GM19035 (cell line): ENCODE results near the gene CMIP.

Experiments used
- ATAC-seq: cut with Tn5 transposase; IDR thresholded peaks from one replicate; pipeline ENCODE4 v1.9.1; 2021; ENCODE audit not compliant: unreplicated experiment

CMIP gene

DNA sequence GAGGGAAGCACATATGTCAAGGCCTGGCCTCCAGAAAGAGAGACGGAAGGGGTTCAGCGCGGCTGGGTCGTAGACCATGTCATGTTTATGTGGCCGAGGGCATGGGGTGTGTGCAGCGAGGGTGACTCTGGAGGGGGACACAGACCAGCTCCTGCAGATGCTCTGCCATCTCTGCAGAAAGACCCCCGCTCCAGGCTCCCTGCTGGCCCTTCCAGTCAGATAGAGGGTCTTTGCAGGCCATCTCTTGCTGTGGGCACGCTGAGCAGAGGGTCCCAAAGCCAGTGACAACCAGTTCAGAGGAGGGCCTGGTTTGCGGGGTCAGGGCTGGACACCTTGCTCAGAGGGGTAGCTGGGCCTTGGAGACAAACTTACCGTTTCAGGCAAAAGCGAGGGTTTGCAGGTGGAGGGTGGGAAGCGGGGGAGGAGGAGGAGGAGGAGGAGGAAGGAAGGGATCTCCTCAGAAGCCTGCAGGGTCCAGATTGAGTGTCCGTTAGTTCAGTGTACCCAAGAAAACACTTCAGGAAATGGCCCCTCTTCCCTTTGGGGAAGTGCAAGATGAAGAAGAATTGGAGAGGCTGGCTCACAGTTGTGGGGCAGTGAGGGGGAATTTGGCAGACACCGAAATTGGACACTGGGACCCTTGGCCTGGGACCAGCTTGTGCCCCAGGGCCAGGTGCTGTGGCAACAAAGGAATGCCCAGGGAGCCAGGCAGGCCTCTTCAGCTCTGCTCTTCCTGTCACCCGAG is 102.8 kb downstream of the CMIP start:
- ATAC-seq: no peak

DNA sequence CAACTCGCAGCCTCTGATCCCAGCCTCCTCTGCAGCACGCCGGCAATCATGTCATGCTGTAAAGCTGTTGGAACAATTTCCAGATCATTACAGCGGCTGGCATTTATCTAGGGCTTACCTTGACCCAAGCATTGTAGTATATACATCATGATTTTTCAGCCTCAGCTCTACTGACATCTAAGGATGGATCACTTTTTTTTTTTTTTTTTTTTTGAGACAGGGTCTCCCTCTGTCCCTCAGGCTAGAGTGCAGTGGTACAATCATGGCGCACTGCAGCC is 103.3 kb downstream of the CMIP start:
- ATAC-seq: no peak

DNA sequence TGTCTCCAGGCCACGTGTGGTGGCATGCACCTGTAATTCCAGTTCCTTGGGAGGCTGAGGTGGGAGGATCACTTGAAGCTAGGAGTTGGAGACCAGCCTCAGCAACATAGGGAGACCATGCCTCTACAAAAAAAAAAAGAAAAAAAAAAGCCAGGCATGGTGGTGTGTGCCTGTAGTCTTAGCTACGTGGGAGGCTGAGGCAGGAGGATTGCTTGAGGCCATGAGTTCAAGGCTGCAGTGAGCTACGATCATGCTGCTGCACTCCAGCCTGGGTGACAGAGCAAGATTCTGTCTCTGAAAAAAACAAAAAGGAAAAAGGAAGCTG is 103.9 kb downstream of the CMIP start:
- ATAC-seq: no peak

DNA sequence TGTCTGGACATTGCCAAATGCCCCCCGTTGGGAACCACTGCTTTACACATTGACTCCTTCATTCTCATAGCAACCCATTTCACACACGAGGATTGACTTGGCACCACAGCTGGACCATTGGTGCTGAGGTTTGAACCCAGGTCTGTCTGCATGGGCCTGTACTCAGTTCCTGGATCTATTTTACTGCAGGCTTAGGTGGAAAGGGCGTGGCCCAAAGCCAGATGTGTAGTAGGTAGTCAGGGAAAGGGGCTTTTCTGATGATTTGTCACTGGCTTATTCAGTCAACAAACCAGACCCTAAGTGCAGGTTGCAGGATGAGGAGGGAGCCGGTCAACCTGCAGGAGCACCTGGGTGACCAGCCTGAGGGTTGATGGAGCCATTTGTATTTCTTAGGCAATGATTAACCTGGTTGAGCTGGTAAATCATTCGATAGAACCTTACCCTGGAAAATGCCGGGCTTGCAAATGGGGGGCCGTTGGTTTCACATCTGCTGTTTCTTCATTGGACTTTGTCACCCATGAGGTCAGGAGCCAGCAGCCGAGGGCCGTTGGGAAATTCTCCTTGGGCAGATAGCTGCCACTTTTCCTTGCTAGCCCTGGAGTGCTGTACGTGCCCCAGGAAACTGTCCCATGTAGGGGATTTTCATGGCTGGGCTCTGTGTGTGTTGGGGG is 104.4 kb downstream of the CMIP start:
- no peak for ATAC-seq

DNA sequence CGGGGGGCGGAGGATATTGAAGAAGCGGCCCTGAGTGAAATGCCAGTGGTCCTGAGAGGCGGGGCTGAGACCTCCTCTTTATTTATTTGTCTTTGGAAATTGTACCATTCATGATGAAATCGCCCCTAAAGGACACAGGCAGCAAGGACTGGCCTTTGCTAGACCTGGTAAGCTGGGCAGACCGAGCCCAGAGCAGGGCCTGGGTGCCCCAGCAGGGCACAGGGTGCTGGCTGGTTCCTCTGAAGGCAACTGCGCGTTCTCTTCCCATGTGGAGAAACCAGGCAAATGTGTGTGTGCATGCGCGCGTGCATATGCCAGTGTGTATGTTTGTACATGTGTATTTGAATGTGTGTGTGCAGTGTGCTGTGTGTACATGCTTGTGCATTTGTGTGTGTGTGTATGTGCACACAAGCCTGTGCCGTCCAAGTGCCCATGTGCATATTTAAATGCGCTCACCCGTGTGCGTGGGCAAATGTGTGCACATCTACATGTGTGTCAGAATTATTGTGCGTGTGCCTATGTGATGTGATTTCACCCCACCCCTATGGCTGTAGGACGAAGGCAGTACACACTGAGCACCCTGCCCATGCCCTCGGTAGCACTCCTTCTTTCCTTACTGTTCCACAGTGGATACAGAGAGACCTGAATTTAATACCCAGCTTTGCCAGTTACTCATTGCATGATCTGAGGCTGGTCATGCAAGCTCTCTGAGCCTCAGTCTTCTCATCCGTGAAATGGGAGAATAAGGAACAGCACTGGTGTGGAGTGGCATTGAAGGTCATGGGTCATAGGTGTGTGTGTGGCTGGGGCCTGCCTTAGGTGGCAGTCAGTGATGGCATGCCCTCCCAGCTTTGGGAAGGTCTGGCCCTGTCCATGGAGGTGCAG is 105.2 kb downstream of the CMIP start:
- no peak for ATAC-seq

DNA sequence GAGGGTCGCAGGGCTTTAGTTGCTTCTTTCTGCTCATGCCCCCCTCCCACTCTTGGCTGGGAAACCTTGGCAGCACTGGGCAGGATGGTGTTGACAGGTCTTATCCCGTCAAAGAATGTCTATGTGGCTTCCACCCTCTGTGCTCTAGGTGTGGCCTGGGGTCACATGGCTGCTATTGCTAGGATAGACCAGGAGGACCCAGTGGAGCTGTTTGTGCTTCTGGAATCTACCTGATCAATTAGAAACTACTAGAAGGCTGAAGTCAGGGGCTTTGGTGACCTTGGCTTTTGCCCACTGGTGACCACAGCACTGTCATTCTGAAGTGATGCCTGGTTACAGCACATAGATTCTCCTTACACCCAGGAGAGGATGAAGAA is 105.8 kb downstream of the CMIP start:
- no peak for ATAC-seq

DNA sequence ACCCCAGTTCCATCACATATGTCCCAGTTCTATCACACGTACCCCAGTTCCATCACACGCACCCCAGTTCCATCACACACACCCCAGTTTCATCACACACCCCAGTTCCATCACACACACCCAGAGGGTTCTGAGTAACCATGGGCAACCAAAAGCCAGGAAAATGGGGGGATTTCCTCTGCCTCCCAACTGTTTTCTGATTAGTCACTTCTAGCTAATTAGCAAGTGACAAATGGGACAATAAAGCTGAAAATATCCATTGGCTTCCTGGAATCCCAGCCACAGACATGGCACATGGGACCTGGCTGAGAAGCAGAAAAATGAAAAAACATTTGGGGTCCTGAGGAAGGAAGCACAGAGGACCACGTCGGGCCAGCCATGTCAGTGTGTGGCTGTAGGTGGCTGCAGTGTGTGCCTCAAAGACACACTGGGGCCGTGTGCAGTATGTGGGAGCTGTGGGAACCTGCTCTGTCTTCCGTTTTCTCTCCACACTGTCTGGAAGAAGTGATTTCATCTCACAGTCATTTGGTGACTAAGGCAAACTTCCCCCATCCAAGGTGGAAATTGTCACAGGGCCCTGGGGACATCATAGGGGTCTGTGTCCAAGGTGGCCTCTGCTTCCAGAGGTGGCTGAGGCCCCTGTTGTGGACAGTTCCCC is 106.7 kb downstream of the CMIP start:
- ATAC-seq: no peak

DNA sequence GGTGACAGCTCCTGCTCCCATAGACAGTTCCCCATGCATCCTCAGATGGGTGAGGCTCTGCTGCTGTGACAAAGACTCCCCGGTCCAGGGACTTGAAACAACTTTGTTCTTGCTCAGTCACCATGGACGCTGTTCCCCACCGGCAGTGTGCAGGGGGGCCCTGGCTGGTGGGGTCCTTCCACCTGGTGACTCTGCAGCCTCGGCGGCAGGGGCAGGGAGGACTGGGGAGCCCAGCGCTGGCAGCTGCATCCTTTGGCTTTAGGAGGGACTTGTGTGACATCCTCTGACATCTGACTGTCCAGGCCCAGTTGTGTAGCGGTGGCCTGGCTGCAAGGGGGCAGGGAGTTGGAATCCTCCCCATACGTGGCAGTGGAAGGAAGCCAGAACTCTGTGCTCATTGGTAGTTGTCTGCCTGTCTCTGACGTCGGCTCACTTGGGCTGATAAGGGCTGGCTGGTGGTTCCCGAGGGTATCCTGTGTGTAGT is 107.3 kb downstream of the CMIP start:
- no peak for ATAC-seq

DNA sequence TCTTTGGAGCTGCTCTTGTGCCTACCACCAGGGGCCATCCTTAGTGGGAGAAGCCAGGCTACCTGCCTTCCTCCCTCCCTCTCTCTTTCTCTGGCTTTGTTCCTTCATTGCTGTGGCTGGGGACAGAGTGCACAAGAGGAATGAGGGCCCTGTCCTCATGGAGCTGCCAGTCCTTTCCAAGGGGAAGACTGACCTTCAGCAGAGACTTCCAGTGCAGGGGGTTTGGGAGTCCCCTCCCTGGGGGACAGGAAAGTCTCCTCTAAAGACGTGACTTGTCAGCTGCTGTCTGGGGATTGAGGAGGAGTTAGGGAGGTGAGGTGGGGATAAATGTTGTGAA is 108.1 kb downstream of the CMIP start:
- ATAC-seq: no peak

DNA sequence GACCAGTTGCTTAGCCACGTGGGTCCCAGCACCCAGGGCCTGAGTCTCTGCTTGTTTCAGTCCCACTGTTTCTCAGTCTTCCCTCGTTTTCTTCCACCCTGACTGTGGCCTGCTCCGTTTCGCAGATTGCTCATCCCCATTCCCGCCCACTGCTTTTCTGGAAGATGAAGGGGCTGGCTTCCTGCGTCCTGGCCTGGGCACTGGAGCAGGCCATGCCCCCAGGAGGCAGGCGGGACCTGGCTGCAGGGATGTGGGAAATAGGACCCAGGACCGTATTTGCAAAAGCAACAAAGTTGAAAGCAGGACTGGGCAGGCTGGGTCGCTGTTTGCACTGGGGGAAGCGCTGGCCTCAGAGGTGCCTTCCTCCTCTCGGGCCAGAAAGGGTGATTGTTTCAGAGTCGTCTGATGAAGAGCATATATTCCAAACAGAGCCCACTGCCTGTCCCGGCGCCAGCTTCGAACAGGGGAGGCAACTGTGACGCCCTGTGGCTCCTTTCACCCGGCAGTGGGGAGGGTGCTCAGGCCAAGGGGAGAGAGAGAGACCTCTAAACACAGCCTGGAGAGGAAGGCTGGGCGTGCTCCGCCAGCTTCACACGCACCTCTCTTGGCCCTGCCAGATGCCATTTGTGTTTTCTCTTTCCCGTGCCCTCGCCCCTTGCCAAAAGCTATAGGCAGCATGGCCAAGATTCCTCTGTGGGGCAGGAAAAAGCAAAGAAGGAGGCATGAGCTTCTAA is 108.6 kb downstream of the CMIP start:
- no peak for ATAC-seq

DNA sequence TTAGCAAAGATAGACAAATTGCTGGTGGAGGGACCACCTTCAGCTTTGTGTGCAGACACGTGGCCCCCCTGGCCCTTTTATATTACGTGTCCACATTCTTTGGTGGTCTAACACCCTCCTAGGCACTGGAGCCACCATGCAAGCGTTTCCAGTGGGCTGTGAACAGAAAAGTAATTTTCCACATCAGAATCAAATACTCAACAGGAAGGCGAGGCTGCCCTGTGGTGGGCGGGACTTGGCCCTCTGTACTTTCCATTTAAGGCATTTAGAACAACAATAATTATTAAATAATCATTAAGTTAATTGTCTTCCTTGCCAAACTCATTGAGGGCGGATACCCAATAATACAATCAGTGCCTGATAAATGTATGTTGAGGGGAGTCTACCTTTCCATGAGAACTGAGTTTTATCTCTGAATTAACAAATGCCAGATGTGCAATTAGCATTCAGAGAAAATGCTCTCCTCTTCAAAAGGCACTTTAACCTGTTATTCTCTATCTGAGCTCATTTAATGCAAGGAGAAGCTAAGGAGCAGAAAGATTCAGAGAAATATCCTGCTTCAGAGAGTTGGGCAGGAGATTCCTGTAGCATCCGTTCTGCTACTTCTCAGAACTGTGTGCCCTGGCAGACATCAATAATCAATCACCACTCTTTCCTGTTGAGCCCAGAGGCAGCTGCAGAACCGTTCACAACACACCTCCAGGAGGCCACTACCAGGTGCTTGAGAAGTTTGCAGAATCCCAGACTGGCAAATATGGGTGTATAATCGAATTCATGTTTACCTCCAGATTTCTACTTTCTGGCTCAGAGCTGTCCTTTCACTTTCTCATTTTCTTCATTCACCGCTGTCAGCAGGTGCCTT is 109.4 kb downstream of the CMIP start:
- no peak for ATAC-seq

DNA sequence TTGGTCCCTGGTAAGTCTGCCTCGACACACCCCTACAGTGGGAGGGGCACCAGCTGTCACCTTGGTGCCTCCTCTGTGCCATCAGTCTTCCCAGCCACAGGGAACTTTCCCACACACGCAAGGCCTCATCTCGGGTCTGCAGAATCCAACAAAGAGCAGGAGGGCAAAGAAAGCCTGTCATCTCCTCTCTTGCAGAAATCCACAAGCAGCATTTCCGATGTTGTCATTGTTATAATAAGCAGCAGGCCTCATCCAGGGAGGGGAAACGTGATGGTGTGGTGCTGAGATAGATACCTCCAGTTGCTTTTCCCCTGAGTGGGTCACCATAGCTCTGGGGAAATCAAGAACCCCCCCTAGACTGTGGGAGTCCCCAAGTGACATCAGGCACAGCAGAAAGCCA is 110.4 kb downstream of the CMIP start:
- ATAC-seq: no peak

DNA sequence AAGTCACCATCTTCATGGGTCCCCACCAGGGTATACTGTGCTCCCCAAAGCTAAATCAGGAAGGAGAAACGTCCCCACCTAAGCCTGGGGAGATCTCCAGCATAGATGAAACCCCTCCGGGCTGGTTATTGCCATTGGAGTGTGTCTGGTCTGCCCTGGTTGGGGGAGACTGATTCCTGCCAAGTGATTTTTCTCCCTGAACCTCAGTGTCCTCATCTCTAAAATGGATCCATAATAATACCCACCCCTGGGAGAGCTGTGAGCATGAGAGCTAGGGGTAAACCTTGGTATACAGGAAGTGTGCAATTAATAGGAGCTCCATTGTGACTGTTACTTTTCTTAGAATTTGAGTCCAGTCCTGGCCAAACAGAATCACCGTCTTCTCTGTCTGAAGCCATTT is 111.1 kb downstream of the CMIP start:
- no peak for ATAC-seq

DNA sequence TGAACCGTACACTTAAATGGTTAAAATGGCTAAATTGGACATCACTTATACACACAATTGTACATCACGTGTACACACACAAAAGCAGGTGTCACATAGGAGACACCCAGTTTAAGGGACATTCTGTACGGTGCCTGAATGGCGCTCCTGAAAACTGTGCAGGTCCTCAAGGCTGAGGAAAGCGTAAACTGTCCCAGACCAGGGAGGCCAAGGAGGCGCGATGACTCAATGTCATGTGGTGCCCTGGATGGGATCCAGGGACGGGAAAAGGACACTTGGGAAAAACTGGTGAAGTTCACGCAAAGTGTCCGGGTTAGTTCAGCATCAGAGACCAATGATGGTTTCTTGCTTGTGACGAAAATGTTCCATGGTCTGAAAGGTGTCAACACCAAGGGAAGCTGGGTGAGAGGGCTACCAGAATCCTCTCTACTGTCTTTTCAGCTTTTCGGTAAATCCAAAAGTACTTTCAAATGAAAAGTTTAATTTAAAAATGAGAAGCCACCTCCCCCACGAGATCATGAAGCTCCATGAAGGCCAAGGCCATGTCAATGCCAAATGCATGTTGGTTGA is 112.2 kb downstream of the CMIP start:
- no peak for ATAC-seq

DNA sequence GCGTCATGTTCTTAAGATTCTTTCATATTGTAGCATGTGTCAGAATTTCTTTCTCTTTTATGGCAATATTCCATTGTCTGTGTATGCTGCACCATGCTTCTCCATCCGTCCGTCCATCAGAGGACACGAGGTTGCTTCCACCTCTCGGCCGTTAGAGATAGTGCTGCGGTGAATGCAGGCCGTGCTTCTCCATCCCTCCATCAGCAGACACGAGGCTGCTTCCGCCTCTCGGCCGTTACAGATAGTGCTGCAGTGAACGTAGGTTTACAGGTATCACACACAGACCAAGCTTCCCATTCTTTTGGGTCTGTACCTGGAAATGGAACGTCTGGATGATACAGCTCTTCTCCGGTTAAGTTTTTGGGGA is 113.5 kb downstream of the CMIP start:
- no peak for ATAC-seq

DNA sequence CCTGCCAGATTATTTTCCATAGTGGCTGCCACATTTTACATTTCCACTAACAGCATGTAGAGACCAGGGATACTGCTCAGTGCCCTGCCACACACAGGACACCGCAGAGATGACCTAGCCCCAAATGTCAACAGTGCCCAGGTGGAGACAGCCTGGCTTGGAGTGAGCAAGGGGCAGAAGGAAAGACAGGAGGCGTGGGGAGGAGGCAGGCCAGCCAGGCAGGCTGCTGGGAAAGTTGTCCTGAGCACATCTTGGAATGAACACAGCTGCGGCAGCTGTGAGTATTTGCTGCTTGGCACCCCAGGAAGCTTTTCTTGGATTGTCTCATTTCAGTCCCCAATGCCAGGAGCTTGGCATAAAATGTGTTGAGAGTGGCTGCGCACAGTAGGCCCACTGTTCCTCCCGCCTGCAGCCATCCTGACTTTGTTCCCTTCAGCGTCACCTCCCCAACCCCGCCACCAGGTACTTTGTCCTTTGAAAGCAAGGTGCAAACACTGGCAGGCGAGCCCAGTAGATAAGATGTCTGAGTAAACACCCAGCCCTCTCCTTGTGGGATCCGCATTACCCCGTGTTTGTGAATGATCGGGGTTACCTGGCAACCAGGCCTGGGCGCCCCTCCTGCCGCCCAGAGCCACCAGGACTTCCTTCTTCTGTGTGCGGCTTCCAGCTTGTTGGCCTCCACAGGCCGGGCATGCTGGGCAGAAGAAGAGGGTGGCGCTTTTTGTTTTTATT is 114.0 kb downstream of the CMIP start:
- no peak for ATAC-seq

DNA sequence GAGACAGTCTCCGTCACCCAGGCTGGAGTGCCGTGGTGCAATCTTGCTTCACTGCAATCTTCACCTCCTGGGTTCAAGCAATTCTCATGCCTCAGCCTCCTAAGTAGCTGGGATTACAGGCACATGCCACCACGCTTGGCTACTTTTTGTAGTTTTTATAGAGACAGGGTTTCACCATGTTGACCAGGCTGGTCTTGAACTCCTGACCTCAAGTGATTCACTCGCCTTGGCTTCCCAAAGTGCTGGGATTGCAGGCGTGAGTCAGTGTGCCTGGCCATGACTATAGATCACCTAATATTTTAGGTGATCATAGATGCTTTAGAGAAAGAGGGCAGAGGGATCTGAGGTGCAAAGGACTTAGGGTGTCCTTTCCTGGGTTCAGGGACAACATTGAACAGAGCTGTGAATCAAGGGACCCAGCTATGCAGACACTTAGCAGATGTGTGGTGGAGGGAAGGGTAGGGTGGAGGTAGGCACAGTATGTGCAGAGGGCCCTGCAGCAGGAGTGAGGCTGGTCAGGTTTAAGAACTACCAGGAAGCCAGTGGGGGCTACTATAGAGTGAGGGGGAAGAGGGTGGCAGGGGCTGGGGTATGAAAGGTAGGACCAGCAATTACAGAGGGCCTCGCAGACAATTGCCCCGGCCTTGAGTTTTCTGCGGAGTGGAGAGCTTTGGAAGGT is 116.5 kb downstream of the CMIP start:
- ATAC-seq: no peak

DNA sequence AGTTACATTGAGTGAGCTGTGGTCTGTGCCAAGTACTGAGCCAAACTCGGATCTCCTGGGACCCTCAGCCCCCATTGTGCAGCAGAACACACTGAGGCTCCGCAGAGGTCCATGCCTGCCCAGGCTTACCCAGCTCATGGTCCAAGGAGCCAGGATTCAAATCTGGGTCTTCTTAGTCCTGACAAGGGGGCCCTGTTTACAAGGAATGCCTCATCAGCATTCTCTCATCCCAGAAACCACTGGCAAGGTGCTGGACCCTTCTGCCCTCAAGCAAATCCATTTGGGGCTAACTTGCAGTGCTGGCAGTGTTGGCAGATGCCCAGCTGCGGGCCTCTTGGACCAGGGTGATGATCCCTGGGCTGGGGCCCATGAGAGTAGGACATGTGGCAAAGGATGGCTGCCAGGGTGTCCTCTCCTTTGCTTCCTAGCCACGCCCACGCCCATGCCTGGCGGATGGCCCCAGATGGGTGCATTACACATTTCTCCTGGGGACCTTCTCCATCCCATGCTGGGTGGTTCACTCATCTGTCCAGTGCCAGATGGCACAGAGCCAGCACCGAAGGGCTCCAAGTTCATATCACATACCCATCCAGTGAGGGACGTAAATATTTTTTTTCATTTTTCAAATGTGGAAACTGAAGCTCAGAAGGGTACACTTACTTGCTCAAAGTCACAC is 117.7 kb downstream of the CMIP start:
- ATAC-seq: no peak
